ENCODE data around the gene CDC45.
"Not testable (repeated sequence)": the region's sequence is repeated elsewhere in the genome, so short reads cannot be mapped to it uniquely, and the experiment has no call there.

DNA sequence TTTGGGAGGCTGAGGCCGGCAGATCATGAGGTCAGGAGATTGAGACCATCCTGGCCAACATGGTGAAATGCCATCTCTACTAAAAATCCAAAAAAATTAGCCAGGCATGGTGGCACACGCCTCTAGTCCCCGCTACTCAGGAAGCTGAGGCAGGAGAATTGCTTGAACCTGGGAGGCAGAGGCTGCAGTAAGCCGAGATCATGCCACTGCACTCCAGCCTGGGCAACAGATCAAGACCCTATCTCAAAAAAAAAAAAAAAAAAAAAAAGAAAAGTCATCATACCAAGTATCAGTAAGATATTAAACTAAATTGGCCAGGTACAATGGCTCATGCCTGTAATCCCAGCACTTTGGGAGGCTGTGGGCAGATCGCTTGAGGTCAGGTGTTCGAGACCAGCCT is 51.6 kb downstream of the CDC45 start:
- TF ChIP-seq CTCF (conservative IDR thresholded peaks at IDR 0.05; ENCODE audit: low read length); EZH2phosphoT487 (IDR thresholded peaks at IDR 0.05; ENCODE audit: borderline replicate concordance, low read depth, low read length): not testable (repeated sequence)
